ENCODE data around the gene L3MBTL1.
"Not testable (repeated sequence)": the region's sequence is repeated elsewhere in the genome, so short reads cannot be mapped to it uniquely, and the experiment has no call there.

L3MBTL1 gene

DNA sequence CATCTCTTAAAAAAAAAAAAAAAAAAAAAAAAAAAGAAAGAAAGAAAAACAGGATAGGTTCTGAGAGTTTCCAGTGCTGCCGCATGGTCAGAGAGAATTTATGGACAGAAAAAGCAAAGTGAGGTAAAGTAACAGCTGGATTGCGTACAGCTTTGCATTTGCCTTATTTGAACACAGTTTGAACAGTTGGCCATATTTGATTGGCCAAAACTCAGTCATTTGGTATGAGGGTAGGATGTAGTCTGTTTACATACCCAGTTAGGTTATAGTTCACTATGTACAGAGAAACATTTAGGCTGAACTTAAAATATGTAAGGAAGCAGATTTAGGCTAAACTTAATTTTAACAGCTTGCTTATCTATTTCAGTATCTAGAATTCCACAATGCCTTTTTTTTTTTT, 17.5 kb upstream of the L3MBTL1 start:
- TF ChIP-seq POLR2A (IDR thresholded peaks at IDR 0.05; ENCODE audit: extremely low read depth, insufficient read length): no peak
- no peak for TF ChIP-seq MAX (IDR thresholded peaks at IDR 0.05; ENCODE audit: low read depth, low read length)
- no peak for TF ChIP-seq MYC (IDR thresholded peaks at IDR 0.05; ENCODE audit: low read depth, low read length)
- TF ChIP-seq, protein P1, sequence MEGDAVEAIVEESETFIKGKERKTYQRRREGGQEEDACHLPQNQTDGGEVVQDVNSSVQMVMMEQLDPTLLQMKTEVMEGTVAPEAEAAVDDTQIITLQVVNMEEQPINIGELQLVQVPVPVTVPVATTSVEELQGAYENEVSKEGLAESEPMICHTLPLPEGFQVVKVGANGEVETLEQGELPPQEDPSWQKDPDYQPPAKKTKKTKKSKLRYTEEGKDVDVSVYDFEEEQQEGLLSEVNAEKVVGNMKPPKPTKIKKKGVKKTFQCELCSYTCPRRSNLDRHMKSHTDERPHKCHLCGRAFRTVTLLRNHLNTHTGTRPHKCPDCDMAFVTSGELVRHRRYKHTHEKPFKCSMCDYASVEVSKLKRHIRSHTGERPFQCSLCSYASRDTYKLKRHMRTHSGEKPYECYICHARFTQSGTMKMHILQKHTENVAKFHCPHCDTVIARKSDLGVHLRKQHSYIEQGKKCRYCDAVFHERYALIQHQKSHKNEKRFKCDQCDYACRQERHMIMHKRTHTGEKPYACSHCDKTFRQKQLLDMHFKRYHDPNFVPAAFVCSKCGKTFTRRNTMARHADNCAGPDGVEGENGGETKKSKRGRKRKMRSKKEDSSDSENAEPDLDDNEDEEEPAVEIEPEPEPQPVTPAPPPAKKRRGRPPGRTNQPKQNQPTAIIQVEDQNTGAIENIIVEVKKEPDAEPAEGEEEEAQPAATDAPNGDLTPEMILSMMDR (IDR thresholded peaks at IDR 0.05; ENCODE audit: low read depth, low read length): no peak
- no peak overlapping the region for H3K4me3 ChIP-seq (ENCODE audit: low read depth, low read length)
- no peak for DNase-seq (ENCODE audit: low read depth)

DNA sequence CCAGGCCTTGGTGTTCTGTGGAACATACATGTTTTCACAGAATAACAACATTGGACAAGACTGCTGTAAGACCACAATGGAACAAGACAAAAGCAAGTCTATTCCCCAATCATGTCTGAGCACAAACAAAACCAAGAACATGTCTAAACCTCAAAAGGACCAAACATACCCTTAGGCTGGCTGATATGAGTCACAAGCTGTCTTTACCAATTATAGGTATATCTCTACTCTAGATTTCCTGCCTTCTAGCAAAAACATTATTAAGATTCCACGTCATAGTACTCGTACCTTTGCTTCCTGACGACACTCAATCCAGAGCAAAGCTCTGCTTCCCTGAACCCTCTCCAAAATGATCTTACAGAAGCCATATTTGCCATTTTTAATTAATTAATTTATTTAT, 15.4 kb upstream of the L3MBTL1 start:
- no peak for DNase-seq (ENCODE audit: low read depth)
- TF ChIP-seq MYC (IDR thresholded peaks at IDR 0.05; ENCODE audit: low read depth, low read length) (no peak), MAX (IDR thresholded peaks at IDR 0.05; ENCODE audit: low read depth, low read length) (no peak), POLR2A (IDR thresholded peaks at IDR 0.05; ENCODE audit: extremely low read depth, insufficient read length) (no peak)
- TF ChIP-seq, protein P1 (IDR thresholded peaks at IDR 0.05; ENCODE audit: low read depth, low read length): no peak
- no peak overlapping the region for H3K4me3 ChIP-seq (ENCODE audit: low read depth, low read length)

DNA sequence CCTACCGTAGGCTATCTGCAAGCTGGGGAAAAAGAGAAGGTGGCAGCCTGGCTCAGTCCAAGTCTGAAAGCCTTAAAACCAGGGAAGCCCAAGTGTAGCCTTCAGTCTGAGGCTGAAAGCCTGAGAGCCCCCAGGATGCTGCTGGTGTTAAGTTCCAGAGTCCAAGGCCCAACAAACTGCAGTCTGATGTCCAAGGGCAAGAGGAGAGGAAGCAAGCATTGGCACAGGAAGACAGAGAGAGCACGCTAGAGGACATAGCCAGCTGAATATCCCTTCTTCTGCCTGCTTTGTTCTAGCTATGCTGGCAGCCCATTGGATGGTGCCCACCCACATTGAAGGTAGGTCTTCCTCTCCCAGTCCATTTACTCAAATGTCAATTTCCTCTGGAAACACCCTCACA, 12.1 kb upstream of the L3MBTL1 start:
- DNase-seq (ENCODE audit: low read depth): no peak
- no peak overlapping the region for H3K4me3 ChIP-seq (ENCODE audit: low read depth, low read length)
- TF ChIP-seq POLR2A (IDR thresholded peaks at IDR 0.05; ENCODE audit: extremely low read depth, insufficient read length) (no peak), MYC (IDR thresholded peaks at IDR 0.05; ENCODE audit: low read depth, low read length) (no peak), MAX (IDR thresholded peaks at IDR 0.05; ENCODE audit: low read depth, low read length) (no peak)
- TF ChIP-seq, protein P1 (IDR thresholded peaks at IDR 0.05; ENCODE audit: low read depth, low read length): no peak

GRCh38 chr20:43502021-43502420, 5.5 kb upstream of the L3MBTL1 start:
- not testable (repeated sequence) for DNase-seq (ENCODE audit: low read depth); H3K4me3 ChIP-seq (ENCODE audit: low read depth, low read length)

DNA sequence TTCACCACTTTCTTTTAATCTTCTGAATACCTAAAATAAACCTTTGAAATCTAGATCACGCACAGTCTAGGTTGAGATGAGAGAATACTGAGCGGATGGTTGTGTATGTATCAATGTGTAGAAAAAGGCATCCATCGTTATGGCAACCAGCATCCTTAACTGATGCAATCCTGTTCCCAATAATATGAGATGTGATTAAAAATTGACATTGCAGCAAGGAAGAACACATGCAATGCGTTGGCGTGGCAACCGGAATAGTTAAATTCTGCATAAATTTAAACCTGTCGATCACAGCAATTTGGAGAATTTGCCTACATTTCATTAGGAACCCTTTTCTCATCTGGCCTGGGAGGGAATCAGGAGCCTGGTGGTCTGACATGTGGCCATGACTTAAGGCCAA, 1.3 kb upstream of the L3MBTL1 start:
- DNase-seq (ENCODE audit: low read depth): no peak
- H3K4me3 ChIP-seq (ENCODE audit: low read depth, low read length): no peak overlapping the region
- TF ChIP-seq, protein P1 (IDR thresholded peaks at IDR 0.05; ENCODE audit: low read depth, low read length): no peak
- no peak for TF ChIP-seq POLR2A (IDR thresholded peaks at IDR 0.05; ENCODE audit: extremely low read depth, insufficient read length)
- TF ChIP-seq MYC (IDR thresholded peaks at IDR 0.05; ENCODE audit: low read depth, low read length): no peak

DNA sequence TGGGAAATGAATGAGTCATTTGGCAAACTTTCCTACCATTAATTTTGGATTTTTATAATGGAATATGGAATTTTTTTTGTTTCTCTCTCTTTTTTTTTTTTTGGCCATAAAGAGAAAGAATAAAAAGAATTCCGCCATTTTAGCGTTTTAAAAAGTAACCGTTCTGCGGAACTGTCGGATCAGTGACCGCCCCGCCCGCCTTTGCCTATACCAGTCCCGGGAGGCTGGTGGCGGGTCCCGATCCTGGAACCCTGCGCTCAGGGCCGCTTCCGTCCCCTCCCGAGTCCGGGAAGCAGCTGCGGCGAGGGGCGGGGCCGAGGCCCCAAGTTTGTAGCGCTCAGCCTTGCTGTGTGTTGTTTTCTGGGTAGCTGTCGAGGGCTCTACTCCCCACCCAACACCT, 609 bp downstream of the L3MBTL1 start:
- no peak for DNase-seq (ENCODE audit: low read depth)
- H3K4me3 ChIP-seq (ENCODE audit: low read depth, low read length): no peak overlapping the region
- TF ChIP-seq MYC (IDR thresholded peaks at IDR 0.05; ENCODE audit: low read depth, low read length) (no peak), MAX (IDR thresholded peaks at IDR 0.05; ENCODE audit: low read depth, low read length) (no peak), POLR2A (IDR thresholded peaks at IDR 0.05; ENCODE audit: extremely low read depth, insufficient read length) (no peak)
- TF ChIP-seq, protein P1 (IDR thresholded peaks at IDR 0.05; ENCODE audit: low read depth, low read length): no peak

Measured in NB4 (cell line).